ENCODE measurements around the gene RTP5.

DNA sequence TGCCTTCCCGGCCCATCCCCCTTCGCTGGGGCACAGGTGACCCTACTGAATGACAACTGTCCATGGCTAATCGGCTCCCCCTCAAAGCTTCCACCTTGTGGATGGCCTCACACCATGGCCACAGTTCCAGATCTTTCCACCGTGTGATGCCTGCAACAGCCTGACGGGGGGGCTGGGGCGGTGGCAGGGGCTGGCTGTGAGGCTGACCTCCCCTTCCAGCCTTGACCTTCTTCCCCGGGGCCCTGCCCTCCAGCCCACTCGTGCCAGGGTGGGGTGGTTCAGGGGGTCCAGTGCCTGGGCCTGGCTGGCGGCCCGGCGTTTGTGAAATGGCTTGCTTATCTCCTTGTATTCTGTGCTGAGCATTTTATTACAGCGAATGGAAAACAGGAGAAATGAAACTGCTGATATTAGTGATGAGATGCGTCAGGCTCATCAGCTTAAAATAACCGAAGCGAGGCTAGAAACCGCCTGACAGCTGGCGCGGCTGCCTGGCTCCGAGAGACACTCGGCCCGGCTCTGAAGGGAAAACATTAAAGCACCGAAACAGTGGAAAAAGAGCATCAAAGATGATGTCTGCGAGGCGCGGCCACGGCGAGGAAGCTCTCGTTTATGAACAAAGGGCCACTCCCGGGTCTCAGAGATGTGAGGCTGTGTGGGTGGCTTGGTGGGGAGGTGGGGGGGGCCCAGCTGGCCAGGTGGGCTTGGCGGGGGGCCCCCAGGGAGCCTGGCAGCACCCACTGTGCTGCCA is 9.9 kb upstream of the RTP5 start:
- TF ChIP-seq YY1 (IDR thresholded peaks at IDR 0.05; ENCODE audit: low read depth) (no peak), EP300 (IDR thresholded peaks at IDR 0.05; ENCODE audit: borderline replicate concordance) (no peak), TAF1 (IDR thresholded peaks at IDR 0.05; ENCODE audit: low read depth) (no peak), FOXM1 (IDR thresholded peaks at IDR 0.05; ENCODE audit: borderline replicate concordance, low read depth) (no peak), CREB1 (IDR thresholded peaks at IDR 0.05; ENCODE audit: low read depth) (no peak), CEBPB (IDR thresholded peaks at IDR 0.05) (no peak)
- TF ChIP-seq, protein P1, sequence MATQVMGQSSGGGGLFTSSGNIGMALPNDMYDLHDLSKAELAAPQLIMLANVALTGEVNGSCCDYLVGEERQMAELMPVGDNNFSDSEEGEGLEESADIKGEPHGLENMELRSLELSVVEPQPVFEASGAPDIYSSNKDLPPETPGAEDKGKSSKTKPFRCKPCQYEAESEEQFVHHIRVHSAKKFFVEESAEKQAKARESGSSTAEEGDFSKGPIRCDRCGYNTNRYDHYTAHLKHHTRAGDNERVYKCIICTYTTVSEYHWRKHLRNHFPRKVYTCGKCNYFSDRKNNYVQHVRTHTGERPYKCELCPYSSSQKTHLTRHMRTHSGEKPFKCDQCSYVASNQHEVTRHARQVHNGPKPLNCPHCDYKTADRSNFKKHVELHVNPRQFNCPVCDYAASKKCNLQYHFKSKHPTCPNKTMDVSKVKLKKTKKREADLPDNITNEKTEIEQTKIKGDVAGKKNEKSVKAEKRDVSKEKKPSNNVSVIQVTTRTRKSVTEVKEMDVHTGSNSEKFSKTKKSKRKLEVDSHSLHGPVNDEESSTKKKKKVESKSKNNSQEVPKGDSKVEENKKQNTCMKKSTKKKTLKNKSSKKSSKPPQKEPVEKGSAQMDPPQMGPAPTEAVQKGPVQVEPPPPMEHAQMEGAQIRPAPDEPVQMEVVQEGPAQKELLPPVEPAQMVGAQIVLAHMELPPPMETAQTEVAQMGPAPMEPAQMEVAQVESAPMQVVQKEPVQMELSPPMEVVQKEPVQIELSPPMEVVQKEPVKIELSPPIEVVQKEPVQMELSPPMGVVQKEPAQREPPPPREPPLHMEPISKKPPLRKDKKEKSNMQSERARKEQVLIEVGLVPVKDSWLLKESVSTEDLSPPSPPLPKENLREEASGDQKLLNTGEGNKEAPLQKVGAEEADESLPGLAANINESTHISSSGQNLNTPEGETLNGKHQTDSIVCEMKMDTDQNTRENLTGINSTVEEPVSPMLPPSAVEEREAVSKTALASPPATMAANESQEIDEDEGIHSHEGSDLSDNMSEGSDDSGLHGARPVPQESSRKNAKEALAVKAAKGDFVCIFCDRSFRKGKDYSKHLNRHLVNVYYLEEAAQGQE (IDR thresholded peaks at IDR 0.05; ENCODE audit: low read depth) = no peak
- TF ChIP-seq, protein P2, sequence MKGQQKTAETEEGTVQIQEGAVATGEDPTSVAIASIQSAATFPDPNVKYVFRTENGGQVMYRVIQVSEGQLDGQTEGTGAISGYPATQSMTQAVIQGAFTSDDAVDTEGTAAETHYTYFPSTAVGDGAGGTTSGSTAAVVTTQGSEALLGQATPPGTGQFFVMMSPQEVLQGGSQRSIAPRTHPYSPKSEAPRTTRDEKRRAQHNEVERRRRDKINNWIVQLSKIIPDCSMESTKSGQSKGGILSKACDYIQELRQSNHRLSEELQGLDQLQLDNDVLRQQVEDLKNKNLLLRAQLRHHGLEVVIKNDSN (IDR thresholded peaks at IDR 0.05) = no peak
- TF ChIP-seq, protein P3, sequence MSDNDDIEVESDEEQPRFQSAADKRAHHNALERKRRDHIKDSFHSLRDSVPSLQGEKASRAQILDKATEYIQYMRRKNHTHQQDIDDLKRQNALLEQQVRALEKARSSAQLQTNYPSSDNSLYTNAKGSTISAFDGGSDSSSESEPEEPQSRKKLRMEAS (IDR thresholded peaks at IDR 0.05) = no peak

All from Ishikawa (cell line).